ENCODE results near the gene ZNF784. TPM values are rescaled to one million over a fixed set of nuclear protein-coding genes. Genes with fewer than 3 reads are reported as not detected.

The ZNF784 gene
- total and polyA plus RNA-seq, 2 donors (not counting 3 experiments of a cell fraction or from before 2014, with no cell fraction given): 4.9 TPM

DNA sequence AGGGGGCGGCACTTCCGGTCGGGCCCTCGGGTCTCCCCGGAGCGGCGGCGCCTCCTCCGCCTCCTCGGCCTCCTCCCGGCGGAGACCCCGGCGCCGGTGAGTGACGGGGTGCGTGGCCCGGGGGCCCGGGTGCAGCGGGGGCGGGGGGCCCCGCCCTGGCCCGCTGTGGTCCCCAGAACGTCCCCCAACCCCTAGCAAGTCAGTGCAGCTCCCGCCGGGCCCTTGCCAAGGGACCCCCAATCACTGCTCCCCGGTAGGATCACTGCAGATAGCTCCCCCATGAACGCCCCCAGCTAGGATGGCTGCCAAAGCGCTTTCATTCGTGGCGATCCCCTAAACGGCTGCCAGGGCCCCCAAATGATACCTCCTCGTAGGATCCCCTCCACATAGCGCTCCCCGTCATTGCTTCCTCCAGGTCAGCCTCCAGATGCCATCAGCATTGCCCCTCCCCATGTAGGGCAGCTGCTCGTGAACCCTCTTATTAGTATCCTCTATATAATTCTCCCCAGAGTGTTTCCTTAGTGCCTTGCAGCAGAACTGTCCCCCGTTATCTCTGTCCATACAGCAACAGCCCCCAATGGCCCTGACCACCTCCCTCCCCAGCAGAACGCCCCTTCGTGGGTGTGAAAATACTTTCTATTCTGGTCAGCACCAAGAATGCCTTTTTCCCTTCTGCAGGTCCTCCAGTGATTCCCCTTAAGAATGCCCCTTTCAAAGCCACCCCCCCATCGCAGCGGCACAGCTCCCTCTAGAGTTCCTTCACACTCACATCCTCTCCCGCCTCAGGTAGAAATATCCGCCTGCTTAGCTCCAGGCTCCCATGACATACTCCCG, 18.5 kb downstream of the ZNF784 start, which contains the start of gene ZNF865:
Gene ZNF865, plus strand, starts transcription at position 11 of the 834 bp plus-strand sequence. CDS start 7,972 bp downstream, outside the sequence.
- TF ChIP-seq MYC (IDR thresholded peaks at IDR 0.05; ENCODE audit: low read depth, low read length) (no peak), POLR2AphosphoS5 (IDR thresholded peaks at IDR 0.05; ENCODE audit: insufficient read depth, low read depth, low read length) (no peak), GATA2 (IDR thresholded peaks at IDR 0.05; ENCODE audit: insufficient read depth, insufficient read length, low read depth, low read length) (no peak), POLR2A (IDR thresholded peaks at IDR 0.05; ENCODE audit: low read depth, low read length) (peak; percentile 37), FOS (IDR thresholded peaks at IDR 0.05; ENCODE audit: borderline replicate concordance, insufficient read depth, low read length) (no peak), JUN (IDR thresholded peaks at IDR 0.05; ENCODE audit: borderline replicate concordance, insufficient read depth, insufficient read length, low read depth) (no peak), EZH2 (IDR thresholded peaks at IDR 0.05; ENCODE audit: borderline replicate concordance, low read depth, low read length, severe bottlenecking) (no peak)
- TF ChIP-seq, protein P1, sequence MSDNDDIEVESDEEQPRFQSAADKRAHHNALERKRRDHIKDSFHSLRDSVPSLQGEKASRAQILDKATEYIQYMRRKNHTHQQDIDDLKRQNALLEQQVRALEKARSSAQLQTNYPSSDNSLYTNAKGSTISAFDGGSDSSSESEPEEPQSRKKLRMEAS (IDR thresholded peaks at IDR 0.05; ENCODE audit: insufficient read depth, insufficient read length): no peak
- TF ChIP-seq, protein P2, sequence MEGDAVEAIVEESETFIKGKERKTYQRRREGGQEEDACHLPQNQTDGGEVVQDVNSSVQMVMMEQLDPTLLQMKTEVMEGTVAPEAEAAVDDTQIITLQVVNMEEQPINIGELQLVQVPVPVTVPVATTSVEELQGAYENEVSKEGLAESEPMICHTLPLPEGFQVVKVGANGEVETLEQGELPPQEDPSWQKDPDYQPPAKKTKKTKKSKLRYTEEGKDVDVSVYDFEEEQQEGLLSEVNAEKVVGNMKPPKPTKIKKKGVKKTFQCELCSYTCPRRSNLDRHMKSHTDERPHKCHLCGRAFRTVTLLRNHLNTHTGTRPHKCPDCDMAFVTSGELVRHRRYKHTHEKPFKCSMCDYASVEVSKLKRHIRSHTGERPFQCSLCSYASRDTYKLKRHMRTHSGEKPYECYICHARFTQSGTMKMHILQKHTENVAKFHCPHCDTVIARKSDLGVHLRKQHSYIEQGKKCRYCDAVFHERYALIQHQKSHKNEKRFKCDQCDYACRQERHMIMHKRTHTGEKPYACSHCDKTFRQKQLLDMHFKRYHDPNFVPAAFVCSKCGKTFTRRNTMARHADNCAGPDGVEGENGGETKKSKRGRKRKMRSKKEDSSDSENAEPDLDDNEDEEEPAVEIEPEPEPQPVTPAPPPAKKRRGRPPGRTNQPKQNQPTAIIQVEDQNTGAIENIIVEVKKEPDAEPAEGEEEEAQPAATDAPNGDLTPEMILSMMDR (IDR thresholded peaks at IDR 0.05; ENCODE audit: extremely low read depth in 1 of 2, insufficient read depth in 1 of 2, low read depth in 1 of 2, low read length in 2 of 2): peak; percentile 67 to 81
- intact Hi-C loops (cut with micrococcal nuclease): loop anchor here (1.0 to 10.0 kb wide), 7 partner anchors 18 to 440 kb away; partner anchors contain the start of genes C19orf85, DNAAF3, ISOC2 and PPP6R1
- peak within 1 kb of the TSS; percentile 76 for H3K27ac ChIP-seq (ENCODE audit: insufficient read depth, low read depth, low read length)
- no peaks in the 10 kb centered on the region for H3K9me3 ChIP-seq (replicated peaks; ENCODE audit: control insufficient read depth, insufficient read depth, low read length)
- peaks cover 0 to 5% of the 10 kb centered on the region in 2 experiments for H3K36me3 ChIP-seq (ENCODE audit: control insufficient read depth in 2 of 2, extremely low read depth in 1 of 2, insufficient read depth in 2 of 2, low read length in 2 of 2)
- H2AFZ ChIP-seq (ENCODE audit: low read depth, low read length): peak within 1 kb of the TSS; percentile 72
- no peaks in the 10 kb centered on the region for H3K27me3 ChIP-seq (ENCODE audit: control insufficient read depth in 2 of 2, insufficient read depth in 2 of 2, low read length in 2 of 2)
- DNase-seq (ENCODE audit: low read depth, low spot score): peak; percentile 87
- peaks cover 19% of the 10 kb centered on the region for H3K4me1 ChIP-seq (ENCODE audit: control insufficient read depth, extremely low read depth, insufficient read depth, low read length)
- H3K4me3 ChIP-seq (replicated peaks in 1 of 3; ENCODE audit: insufficient read depth in 1 of 3, low read depth in 1 of 3, low read length in 3 of 3): peak within 1 kb of the TSS; percentile 52 to 96 (median 69)
- dilution Hi-C loops (cut with MboI; ENCODE audit: extremely low pct_ligation_motif_present, low sequenced_read_pairs): loop anchor here (10.0 kb wide), 1 partner anchor 91 kb away; no protein-coding TSS in a partner anchor
- H3K9ac ChIP-seq (replicated peaks; ENCODE audit: extremely low read depth, insufficient read depth, low read length): peak within 1 kb of the TSS; percentile 76
- FAIRE-seq: peak; percentile 83
- no peaks in the 10 kb centered on the region for H3K9me1 ChIP-seq (replicated peaks; ENCODE audit: control insufficient read depth, extremely low read depth, insufficient read depth, low read length)
- POLR2A ChIA-PET: interaction anchor here (1.0 to 1.6 kb wide), 2 partner anchors 12 to 48 kb away, joined by 3 to 5 read pairs; no protein-coding TSS in a partner anchor
- H3K4me2 ChIP-seq (ENCODE audit: insufficient read depth, low read length): peak within 1 kb of the TSS; percentile 86
- H4K20me1 ChIP-seq (replicated peaks; ENCODE audit: control insufficient read depth, extremely low read depth, insufficient read depth, low read length): no peaks in the 10 kb centered on the region
- BruUV-seq (replicated peaks): no TSS peak
- CTCF ChIA-PET: interaction anchor here (0.7 to 3.8 kb wide), 29 partner anchors 12 to 465 kb away, joined by 3 to 40 read pairs (median 5); partner anchors contain the start of genes NAT14, ZNF628 and ZNF784
- H3K79me2 ChIP-seq (ENCODE audit: control insufficient read depth, insufficient read depth, low read length): peaks cover 22% of the 10 kb centered on the region

Measured in endothelial cell of umbilical vein (primary cell).